HCT116 (cell line): ENCODE results near the gene FLNC. TPM values are rescaled to one million over a fixed set of nuclear protein-coding genes. Genes with fewer than 3 reads are reported as not detected.

Source experiments
- ATAC-seq: fragments of 200-7000 bp; cut with Tn5 transposase; 2 replicates; pipeline ENCODE4 v1.9.1; 2020; ENCODE audit warnings: mild to moderate bottlenecking, moderate library complexity
- BruUV-seq: library from RNA; stranded (reverse); fragments of 400-500 nt; replicated peaks from 2 replicates; lab custom pipeline; 2021; lab: Mats Ljungman, UMichigan
- CTCF ChIA-PET: fragments of 300-600 bp; sonication (Branson Sonifier 250); formaldehyde crosslinking; loops from one replicate; lab custom pipeline; 2021; ENCODE audit warnings: antibody characterized with exemption; lab: Charles Lee
- POLR2A ChIA-PET: fragments of 300-600, 350-600 bp; sonication (Branson Sonifier 250); formaldehyde crosslinking; loops from one replicate; lab custom pipeline; 2021; ENCODE audit warnings: antibody characterized with exemption; lab: Charles Lee
- RAD21 ChIA-PET, 2 experiments: fragments of 300-600 bp; sonication (Branson Sonifier 250); formaldehyde crosslinking; loops; one replicate each; lab custom pipeline; 2023; ENCODE audit warnings: low total read pairs in 2 of 2; ENCODE audit not compliant: uncharacterized antibody in 2 of 2, unreplicated experiment in 2 of 2, low non-redundant PET in 1 of 2; lab: Charles Lee
- DNase-seq: peaks from one replicate; pipeline ENCODE4 v3.0.0-alpha.2; 2010; ENCODE audit warnings: low read depth, low spot score
- H2AFZ ChIP-seq: fragments of 200-600 bp; shearing (Covaris generic), sonication (generic); 2 replicates; pipeline ENCODE4 v1.6.1; 2017; ENCODE audit warnings: low read depth, mixed run types, mixed read lengths, antibody characterized with exemption, low read length; ENCODE audit not compliant: poor library complexity, severe bottlenecking
- H3K27ac ChIP-seq: 2 replicates; pipeline ENCODE4 v1.5.1; 2012; ENCODE audit warnings: low read depth, low read length
- H3K27me3 ChIP-seq: fragments of 200-600 bp; sonication (generic); 2 replicates; pipeline ENCODE4 v1.6.1; 2016; ENCODE audit warnings: mixed run types, low read length, mixed read lengths; ENCODE audit not compliant: insufficient read depth
- H3K36me3 ChIP-seq, 2 experiments: fragments of 200-500 bp in 1 of 2; fragments of 200-600 bp in 1 of 2; sonication (Bioruptor generic) in 1 of 2; sonication (generic) in 1 of 2; 2 replicates each; pipeline versions ENCODE4 v1.5.1 to v1.6.1; 2014 to 2016; ENCODE audit warnings: low read length in 2 of 2, inconsistent platforms in 1 of 2, mixed read lengths in 1 of 2, mixed run types in 1 of 2; ENCODE audit not compliant: insufficient read depth in 2 of 2, control insufficient read depth in 1 of 2
- H3K4me1 ChIP-seq, 2 experiments: fragments of 200-600 bp in 1 of 2; sonication (generic) in 1 of 2; 2 replicates each; pipeline versions ENCODE4 v1.5.1 to v1.6.1; 2012 to 2017; ENCODE audit warnings: low read length in 2 of 2, inconsistent platforms in 1 of 2, mild to moderate bottlenecking in 1 of 2, mixed read lengths in 1 of 2, mixed run types in 1 of 2, moderate library complexity in 1 of 2; ENCODE audit not compliant: insufficient read depth in 2 of 2, control insufficient read depth in 1 of 2
- H3K4me2 ChIP-seq: fragments of 200-600 bp; sonication (generic); 2 replicates; pipeline ENCODE4 v1.6.1; 2017; ENCODE audit warnings: mixed run types, low read length, mixed read lengths
- H3K4me3 ChIP-seq, 2 experiments: fragments of 200-600 bp in 1 of 2; sonication (generic) in 1 of 2; replicated peaks in 1 of 2; 2 replicates each; pipeline ENCODE4 v1.5.1; 2011 to 2016; ENCODE audit warnings: low read length in 2 of 2, control low read depth in 1 of 2, low read depth in 1 of 2, mild to moderate bottlenecking in 1 of 2, mixed read lengths in 1 of 2, mixed run types in 1 of 2
- H3K79me2 ChIP-seq: fragments of 200-600 bp; sonication (generic); 2 replicates; pipeline ENCODE4 v1.6.1; 2017; ENCODE audit warnings: mild to moderate bottlenecking, mixed run types, low read length, moderate library complexity, mixed read lengths; ENCODE audit not compliant: insufficient read depth
- H3K9ac ChIP-seq: fragments of 200-600 bp; sonication (generic); 2 replicates; pipeline ENCODE4 v1.6.1; 2016; ENCODE audit warnings: low read length, mixed read lengths
- H3K9me2 ChIP-seq: fragments of 200-600 bp; sonication (generic), shearing (Covaris generic); 2 replicates; pipeline ENCODE4 v1.6.1; 2017; ENCODE audit warnings: mixed run types, mild to moderate bottlenecking, moderate library complexity; ENCODE audit not compliant: insufficient read depth
- H3K9me3 ChIP-seq, 2 experiments: fragments of 200-500 bp in 1 of 2; fragments of 200-600 bp in 1 of 2; sonication (Bioruptor generic) in 1 of 2; sonication (generic) in 1 of 2; 2 replicates each; pipeline ENCODE4 v1.6.1; 2014 to 2017; ENCODE audit warnings: low read length in 2 of 2, mixed read lengths in 2 of 2, inconsistent platforms in 1 of 2, low read depth in 1 of 2, mild to moderate bottlenecking in 1 of 2, mixed run types in 1 of 2, moderate library complexity in 1 of 2; ENCODE audit not compliant: control insufficient read depth in 1 of 2, insufficient read depth in 1 of 2
- H4K20me1 ChIP-seq: fragments of 200-600 bp; sonication (generic), shearing (Covaris generic); 2 replicates; pipeline ENCODE4 v1.6.1; 2017; ENCODE audit warnings: mixed run types, mild to moderate bottlenecking, moderate library complexity; ENCODE audit not compliant: insufficient read depth
- ELF1 ChIP-seq: IDR thresholded peaks from 2 replicates; pipeline ENCODE4 v1.6.1; 2012; ENCODE audit warnings: low read depth, borderline replicate concordance
- POLR2AphosphoS5 ChIP-seq: IDR thresholded peaks from 2 replicates; pipeline ENCODE4 v1.6.1; 2011; ENCODE audit warnings: mild to moderate bottlenecking, low read depth, low read length, moderate library complexity
- RAD21 ChIP-seq: IDR thresholded peaks from 2 replicates; pipeline ENCODE4 v1.6.1; 2012; ENCODE audit warnings: low read depth, mild to moderate bottlenecking
- ZBTB33 ChIP-seq: IDR thresholded peaks from 2 replicates; pipeline ENCODE4 v1.6.1; 2011; ENCODE audit warnings: mild to moderate bottlenecking, low read length, moderate library complexity; ENCODE audit not compliant: insufficient replicate concordance; ENCODE audit errors: extremely low read depth
- intact Hi-C: fragments of 100-400 bp; cut with micrococcal nuclease; formaldehyde crosslinking; loops from 2 replicates; pipeline ENCODE4 v1.10.0; 2022
- total RNA-seq: library from RNA; stranded (reverse); gene quantifications from one replicate; pipeline ENCODE4 v1.2.1, GENCODE V29; 2021; ENCODE audit not compliant: unreplicated experiment

Gene FLNC
- total RNA-seq, 1 experiment from 2014 or later, result 42.8 TPM

- peak overlapping the region; percentile 53 for H3K9ac ChIP-seq
- H3K4me3 ChIP-seq, result peak overlapping the region in 1 of 2 experiments; percentile 47; a peak in 2 of 4 replicates
- RAD21 ChIA-PET, result interaction anchor here in 1 of 2 experiments (0.6 kb wide), 1 partner anchor 9 kb away, joined by 3 read pairs; no protein-coding TSS in a partner anchor
- H3K27me3 ChIP-seq, result no peaks in the 10 kb centered on the region
- H3K36me3 ChIP-seq, result no peaks in the 10 kb centered on the region
- H4K20me1 ChIP-seq, result no peaks in the 10 kb centered on the region
- peak overlapping the region; percentile 45 for H2AFZ ChIP-seq
- peaks cover 33 to 70% of the 10 kb centered on the region in 2 experiments for H3K4me1 ChIP-seq
- TF ChIP-seq RAD21, result no peak
- no peak for TF ChIP-seq ELF1
- H3K27ac ChIP-seq, result peak overlapping the region; percentile 59
- CTCF ChIA-PET, result no interaction called here
- no peaks in the 10 kb centered on the region for H3K79me2 ChIP-seq
- H3K9me3 ChIP-seq, result no peaks in the 10 kb centered on the region
- H3K9me2 ChIP-seq, result no peaks in the 10 kb centered on the region
- DNase-seq (no peak), ATAC-seq (no peak)
- POLR2A ChIA-PET, result interaction anchor here (1.4 kb wide), 1 partner anchor 29 kb away, joined by 6 read pairs; no protein-coding TSS in a partner anchor
- BruUV-seq, result no TSS peak
- intact Hi-C loops, result no loop called here
- H3K4me2 ChIP-seq, result peak overlapping the region; percentile 80
These were observed 62.5 kb downstream of the FLNC start for GRCh38 chr7:128892521-128893250.

DNA sequence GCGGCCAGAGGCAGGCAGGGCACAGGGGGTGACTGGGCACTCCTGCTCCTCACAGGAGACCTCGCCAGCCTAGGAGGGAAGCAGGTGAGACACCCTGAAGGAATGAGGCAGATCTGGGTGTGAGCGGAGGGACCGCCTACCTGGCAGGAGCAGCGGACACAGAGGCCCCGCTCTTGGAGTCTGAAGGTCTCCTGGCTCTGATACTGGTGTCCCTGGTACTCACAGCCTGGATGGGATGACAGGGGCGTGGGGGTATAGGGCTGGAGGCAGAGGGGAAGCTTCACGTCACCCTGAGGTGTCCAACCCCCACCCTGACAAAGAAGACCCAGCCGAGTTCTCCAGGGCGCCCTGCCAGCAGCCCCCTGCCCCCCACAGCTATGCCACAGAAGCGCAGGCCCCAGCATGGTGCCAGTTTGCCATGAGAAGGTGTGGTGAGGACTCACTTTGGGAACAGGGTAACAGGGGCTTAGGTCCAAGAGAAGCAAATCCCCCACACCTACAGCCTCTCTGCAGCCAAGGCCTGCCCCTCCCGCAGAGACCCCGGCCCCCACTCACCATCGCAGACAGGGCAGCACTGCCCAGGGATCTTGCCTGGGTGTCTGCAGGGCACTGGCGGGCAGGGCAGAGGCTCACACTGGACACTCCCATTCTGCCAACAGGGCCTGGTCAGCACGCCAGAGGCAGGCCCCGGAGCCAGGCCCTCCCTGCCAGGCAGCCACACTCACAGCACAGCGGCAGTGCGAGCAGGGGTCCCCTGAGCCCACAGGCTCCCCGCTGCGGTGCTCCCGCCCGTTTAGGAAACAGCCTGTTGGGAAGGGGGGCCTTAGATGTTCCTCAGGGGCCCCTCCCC, 63.3 kb downstream of the FLNC start:
- no peaks in the 10 kb centered on the region for H3K9me3 ChIP-seq
- no peaks in the 10 kb centered on the region for H3K9me2 ChIP-seq
- CTCF ChIA-PET, result no interaction called here
- ATAC-seq (peak; percentile 54), DNase-seq (peak; percentile 48)
- BruUV-seq, result no TSS peak
- POLR2A ChIA-PET, result interaction anchor here (1.4 kb wide), 1 partner anchor 29 kb away, joined by 6 read pairs; no protein-coding TSS in a partner anchor
- H4K20me1 ChIP-seq, result no peaks in the 10 kb centered on the region
- RAD21 ChIA-PET, result no interaction called here
- H3K36me3 ChIP-seq, result no peaks in the 10 kb centered on the region
- peak overlapping the region in 1 of 2 experiments; percentile 47; a peak in 2 of 4 replicates for H3K4me3 ChIP-seq
- no peaks in the 10 kb centered on the region for H3K79me2 ChIP-seq
- TF ChIP-seq POLR2AphosphoS5 (peak; percentile 63), ELF1 (no peak), ZBTB33 (peak; percentile 19)
- intact Hi-C loops, result no loop called here
- peak overlapping the region; percentile 45 for H2AFZ ChIP-seq
- H3K27me3 ChIP-seq, result no peaks in the 10 kb centered on the region
- H3K9ac ChIP-seq, result peak overlapping the region; percentile 53
- H3K4me1 ChIP-seq, result peaks cover 33 to 70% of the 10 kb centered on the region in 2 experiments
- H3K4me2 ChIP-seq, result peak overlapping the region; percentile 80
- H3K27ac ChIP-seq, result peak overlapping the region; percentile 59
